Measurements from ENCODE around the gene SLC10A7.
"Not testable (repeated sequence)": the region's sequence is repeated elsewhere in the genome, so short reads cannot be mapped to it uniquely, and the experiment has no call there.

SLC10A7 gene

GRCh38 chr4:146359771-146360170, 162.0 kb downstream of the SLC10A7 start:
- DNase-seq (ENCODE audit: low read depth in 2 of 2): no peak

GRCh38 chr4:146350114-146350513, 171.6 kb downstream of the SLC10A7 start:
- not testable (repeated sequence) for DNase-seq (ENCODE audit: low read depth in 2 of 2)

GRCh38 chr4:146349306-146349705, 172.4 kb downstream of the SLC10A7 start:
- DNase-seq (ENCODE audit: low read depth in 2 of 2): no peak

- DNase-seq (ENCODE audit: low read depth in 2 of 2): no peak
Measured at GRCh38 chr4:146347822-146348221, 173.9 kb downstream of the SLC10A7 start.

- no peak for DNase-seq (ENCODE audit: low read depth in 2 of 2)
Measured at GRCh38 chr4:146346276-146346675, 175.5 kb downstream of the SLC10A7 start.

- no peak for DNase-seq (ENCODE audit: low read depth in 2 of 2)
Measured at GRCh38 chr4:146343776-146344175, 178.0 kb downstream of the SLC10A7 start.

GRCh38 chr4:146343199-146343598, 178.5 kb downstream of the SLC10A7 start:
- DNase-seq (ENCODE audit: low read depth in 2 of 2): no peak

GRCh38 chr4:146342600-146343192, 179.0 kb downstream of the SLC10A7 start:
- peak in 1 of 2 donors; percentile 19 for DNase-seq (ENCODE audit: low read depth in 2 of 2)

- no peak for DNase-seq (ENCODE audit: low read depth in 2 of 2)
Measured at GRCh38 chr4:146340798-146341197, 180.9 kb downstream of the SLC10A7 start.

GRCh38 chr4:146338512-146338911, 183.2 kb downstream of the SLC10A7 start:
- DNase-seq (ENCODE audit: low read depth in 2 of 2): no peak

- DNase-seq (ENCODE audit: low read depth in 2 of 2): no peak
Measured at GRCh38 chr4:146336410-146336807, 185.3 kb downstream of the SLC10A7 start.

GRCh38 chr4:146335763-146336409, 185.9 kb downstream of the SLC10A7 start:
- DNase-seq (ENCODE audit: low read depth in 2 of 2): no peak

- no peak for DNase-seq (ENCODE audit: low read depth in 2 of 2)
Measured at GRCh38 chr4:146334862-146335449, 186.8 kb downstream of the SLC10A7 start.

GRCh38 chr4:146333895-146334262, 187.9 kb downstream of the SLC10A7 start:
- DNase-seq (ENCODE audit: low read depth in 2 of 2): no peak

- DNase-seq (ENCODE audit: low read depth in 2 of 2): no peak
Measured at GRCh38 chr4:146333187-146333894, 188.4 kb downstream of the SLC10A7 start.

- DNase-seq (ENCODE audit: low read depth in 2 of 2): no peak
Measured at GRCh38 chr4:146330392-146330791, 191.3 kb downstream of the SLC10A7 start.

GRCh38 chr4:146329050-146329716, 192.6 kb downstream of the SLC10A7 start:
- no peak for DNase-seq (ENCODE audit: low read depth in 2 of 2)

- no peak for DNase-seq (ENCODE audit: low read depth in 2 of 2)
Measured at GRCh38 chr4:146327859-146328650, 193.7 kb downstream of the SLC10A7 start.

- DNase-seq (ENCODE audit: low read depth in 2 of 2): no peak
Measured at GRCh38 chr4:146318894-146319293, 202.8 kb downstream of the SLC10A7 start.

GRCh38 chr4:146317783-146318182, 204.0 kb downstream of the SLC10A7 start:
- no peak for DNase-seq (ENCODE audit: low read depth in 2 of 2)

GRCh38 chr4:146315184-146315583, 206.6 kb downstream of the SLC10A7 start:
- no peak for DNase-seq (ENCODE audit: low read depth in 2 of 2)

Measured in stimulated activated CD4-positive, alpha-beta T cell treated with anti-CD3 and anti-CD28 coated beads, Interleukin-1b, Interleukin-23, amount 100 ng/mL, for 4 hours (primary cell).